IMR-90 (cell line): ENCODE measurements around the gene PIGH. TPM values are rescaled to one million over a fixed set of nuclear protein-coding genes. Genes with fewer than 3 reads are reported as not detected.

Source experiments
- ATAC-seq: fragments of 200-7000 bp; cut with Tn5 transposase; 2 replicates; pipeline ENCODE4 v1.9.1; 2020; ENCODE audit warnings: low read depth, mild to moderate bottlenecking, moderate library complexity
- BruUV-seq: library from RNA; stranded (reverse); fragments of 400-500 nt; replicated peaks from 2 replicates; lab custom pipeline; 2021; lab: Mats Ljungman, UMichigan
- CTCF ChIA-PET: fragments of 300-600 bp; formaldehyde crosslinking; extraction: SDS; loops from one replicate; lab custom pipeline; 2021; ENCODE audit warnings: antibody characterized with exemption; lab: Yijun Ruan, JAX
- POLR2A ChIA-PET: fragments of 300-600 bp; sonication (Branson Sonifier 250); formaldehyde crosslinking; loops from one replicate; lab custom pipeline; 2022; ENCODE audit warnings: antibody characterized with exemption; ENCODE audit not compliant: unreplicated experiment; lab: Charles Lee
- DNase-seq: peaks from one replicate; pipeline ENCODE4 v3.0.0; 2013
- H2AFZ ChIP-seq: replicated peaks from 2 replicates; pipeline ENCODE3; 2013; ENCODE audit warnings: low read length, mild to moderate bottlenecking; ENCODE audit not compliant: poor library complexity
- H2AK5ac ChIP-seq: 2 replicates; pipeline ENCODE4 v1.6.1; 2013; ENCODE audit warnings: low read depth, low read length, inconsistent platforms
- H2AK9ac ChIP-seq: replicated peaks from 2 replicates; pipeline ENCODE3; 2013; ENCODE audit warnings: mild to moderate bottlenecking, low read depth, low read length, moderate library complexity; ENCODE audit not compliant: poor library complexity
- H2BK120ac ChIP-seq: 2 replicates; pipeline ENCODE4 v1.6.1; 2013; ENCODE audit warnings: low read depth, low read length, inconsistent platforms
- H2BK15ac ChIP-seq: 3 replicates; pipeline ENCODE4 v1.6.1; 2013; ENCODE audit warnings: low read depth, low read length, inconsistent platforms
- H2BK20ac ChIP-seq: 2 replicates; pipeline ENCODE4 v1.6.1; 2013; ENCODE audit warnings: low read depth, mild to moderate bottlenecking, inconsistent platforms, low read length, moderate library complexity
- H2BK5ac ChIP-seq: 2 replicates; pipeline ENCODE4 v1.6.1; 2013; ENCODE audit warnings: mild to moderate bottlenecking, low read depth, low read length, inconsistent platforms; ENCODE audit not compliant: poor library complexity, severe bottlenecking
- H3K14ac ChIP-seq: replicated peaks from 2 replicates; pipeline ENCODE4 v1.6.1; 2013; ENCODE audit warnings: low read depth, low read length, inconsistent platforms
- H3K18ac ChIP-seq: 2 replicates; pipeline ENCODE4 v1.6.1; 2013; ENCODE audit warnings: low read depth, low read length, control low read depth
- H3K23ac ChIP-seq: 2 replicates; pipeline ENCODE4 v1.6.1; 2013; ENCODE audit warnings: low read depth, low read length, inconsistent platforms
- H3K27ac ChIP-seq: 2 replicates; pipeline ENCODE4 v1.5.1; 2013; ENCODE audit warnings: mild to moderate bottlenecking, control low read depth, low read length; ENCODE audit not compliant: insufficient read depth
- H3K27me3 ChIP-seq: 2 replicates; pipeline ENCODE4 v1.6.1; 2013; ENCODE audit warnings: low read length; ENCODE audit not compliant: control insufficient read depth, insufficient read depth
- H3K36me3 ChIP-seq: 2 replicates; pipeline ENCODE4 v1.6.1; 2013; ENCODE audit warnings: low read length, mixed read lengths; ENCODE audit not compliant: control insufficient read depth, insufficient read depth
- H3K4ac ChIP-seq: 2 replicates; pipeline ENCODE4 v1.6.1; 2013; ENCODE audit warnings: low read depth, low read length, inconsistent platforms
- H3K4me1 ChIP-seq: 2 replicates; pipeline ENCODE4 v1.6.1; 2013; ENCODE audit warnings: low read length, mixed read lengths; ENCODE audit not compliant: control insufficient read depth, insufficient read depth
- H3K4me2 ChIP-seq: 2 replicates; pipeline ENCODE4 v1.6.1; 2013; ENCODE audit warnings: low read depth, mild to moderate bottlenecking, control low read depth, low read length, moderate library complexity
- H3K4me3 ChIP-seq: 2 replicates; pipeline ENCODE4 v1.5.1; 2013; ENCODE audit warnings: low read depth, mild to moderate bottlenecking, control low read depth, low read length, moderate library complexity; ENCODE audit not compliant: insufficient read depth
- H3K56ac ChIP-seq: 2 replicates; pipeline ENCODE4 v1.6.1; 2013; ENCODE audit warnings: low read length, inconsistent platforms; ENCODE audit not compliant: insufficient read depth; ENCODE audit errors: extremely low read depth
- H3K79me1 ChIP-seq, 2 experiments: 2 replicates each; pipeline ENCODE4 v1.6.1; 2013; ENCODE audit warnings: low read length in 2 of 2, inconsistent platforms in 1 of 2, low read depth in 1 of 2
- H3K9ac ChIP-seq: 2 replicates; pipeline ENCODE4 v1.6.1; 2013; ENCODE audit warnings: low read depth, low read length, control low read depth
- H3K9me1 ChIP-seq: 2 replicates; pipeline ENCODE4 v1.6.1; 2013; ENCODE audit warnings: low read length, inconsistent platforms; ENCODE audit not compliant: insufficient read depth
- H3K9me3 ChIP-seq: 2 replicates; pipeline ENCODE4 v1.6.1; 2013; ENCODE audit warnings: low read length; ENCODE audit not compliant: control insufficient read depth, insufficient read depth
- H4K20me1 ChIP-seq: 2 replicates; pipeline ENCODE4 v1.6.1; 2013; ENCODE audit warnings: low read length, inconsistent platforms; ENCODE audit not compliant: insufficient read depth
- H4K5ac ChIP-seq: 2 replicates; pipeline ENCODE4 v1.6.1; 2013; ENCODE audit warnings: mild to moderate bottlenecking, low read depth, low read length, control low read depth
- H4K8ac ChIP-seq, 2 experiments: 2 replicates each; pipeline ENCODE4 v1.6.1; 2013; ENCODE audit warnings: low read depth in 2 of 2, low read length in 2 of 2, control low read depth in 1 of 2, inconsistent platforms in 1 of 2
- H4K91ac ChIP-seq: 2 replicates; pipeline ENCODE4 v1.6.1; 2013; ENCODE audit warnings: low read depth, low read length, inconsistent platforms; ENCODE audit not compliant: insufficient read depth
- FOS ChIP-seq: fragments of 150-350 bp; IDR thresholded peaks from 2 replicates; pipeline ENCODE4 v1.6.1; 2016; ENCODE audit warnings: low read depth, low read length
- RFX5 ChIP-seq: IDR thresholded peaks from 2 replicates; pipeline ENCODE4 v1.8.0; 2012; ENCODE audit warnings: low read depth, mild to moderate bottlenecking, low read length, moderate library complexity
- WGBS, 2 experiments: methylation state at CpG; one replicate each; pipeline versions ENCODE4 v1.1.5 to v1.1.7; 2013; ENCODE audit warnings: missing lambda C conversion rate in 2 of 2; ENCODE audit not compliant: insufficient read length in 1 of 2; ENCODE audit errors: extremely low coverage in 2 of 2; 5-methylcytosine and 5-hydroxymethylcytosine counted together
- dilution Hi-C: fragments of 300-500 bp; cut with HindIII; formaldehyde crosslinking; loops from one replicate; pipeline ENCODE4 v1.14.3; 2018; ENCODE audit warnings: low sequenced_read_pairs; ENCODE audit not compliant: unreplicated experiment
- in situ Hi-C: fragments of 300-500 bp; cut with MboI; formaldehyde crosslinking; loops from 3 replicates; pipeline ENCODE4 v1.14.3; 2019; ENCODE audit warnings: low sequenced_read_pairs, inconsistent platforms, mixed read lengths
- intact Hi-C: fragments of 100-400 bp; cut with micrococcal nuclease; formaldehyde crosslinking; loops from 2 replicates; pipeline ENCODE4 v1.10.0; 2022
- polyA plus RNA-seq, 3 experiments: library from polyadenylated mRNA; depleted of rRNA; stranded (reverse); fragments of >200 nt; gene quantifications; 2 replicates each; pipeline ENCODE4 v1.2.3, GENCODE V29; 2012; ENCODE audit warnings: low replicate concordance in 1 of 3
- total RNA-seq: library from RNA; depleted of rRNA; stranded (reverse); fragments of >200 nt; gene quantifications from 2 replicates; pipeline ENCODE4 v1.2.3, GENCODE V29; 2012

The PIGH gene
- total and polyA plus RNA-seq, 2 of the 4 experiments (the other 2 are of a cell fraction): 7.9 to 13.5 TPM

GRCh38 chr14:67602995-67603545 lies 3.0 kb upstream of the PIGH start:
- no peak for ATAC-seq
- H3K4me1 ChIP-seq: no peaks in the 10 kb centered on the region
- no CpG with 5 or more reads among the region's 5 CpGs for WGBS, 2 experiments
- no peak overlapping the region for H2BK20ac ChIP-seq
- H3K27me3 ChIP-seq: peaks cover 2% of the 10 kb centered on the region; the same call in 1 of the 2 replicates
- H2AK5ac ChIP-seq: no peak overlapping the region
- no peak overlapping the region for H2AK9ac ChIP-seq
- intact Hi-C loops: loop anchor here (5.0 kb wide), 1 partner anchor 64 kb away; no protein-coding TSS in a partner anchor
- H2BK15ac ChIP-seq: no peak overlapping the region
- H3K4me2 ChIP-seq: no peak overlapping the region
- dilution Hi-C loops: no loop called here
- H2BK120ac ChIP-seq: no peak overlapping the region
- no TSS peak for BruUV-seq
- H4K5ac ChIP-seq: no peak overlapping the region
- CTCF ChIA-PET: no interaction called here
- in situ Hi-C loops: no loop called here
- H2BK5ac ChIP-seq: no peak overlapping the region
- TF ChIP-seq RFX5 (no peak), FOS (0 out of 2 replicates have a peak, but pooled peaks have one; percentile 9)
- no peak overlapping the region for H3K56ac ChIP-seq
- H3K4ac ChIP-seq: no peak overlapping the region
- POLR2A ChIA-PET: no interaction called here
- no peak overlapping the region for H3K14ac ChIP-seq
- no peaks in the 10 kb centered on the region for H3K36me3 ChIP-seq
- no peak for DNase-seq
- H4K20me1 ChIP-seq: no peaks in the 10 kb centered on the region
- no peak overlapping the region for H2AFZ ChIP-seq
- peaks cover 3% of the 10 kb centered on the region; the same call in 1 of the 2 replicates for H3K9me1 ChIP-seq
- no peak overlapping the region for H3K18ac ChIP-seq
- no peak overlapping the region for H3K4me3 ChIP-seq
- no peak overlapping the region for H3K27ac ChIP-seq
- no peak overlapping the region for H4K91ac ChIP-seq
- no peaks in the 10 kb centered on the region for H3K9me3 ChIP-seq
- H3K79me1 ChIP-seq: peaks cover 0 to 4% of the 10 kb centered on the region in 2 experiments; a peak in 1 of 4 replicates
- no peak overlapping the region for H3K9ac ChIP-seq
- H3K23ac ChIP-seq: no peak overlapping the region
- H4K8ac ChIP-seq: no peak overlapping the region
